Endothelial cell of umbilical vein (primary cell): ENCODE results near the gene TSR3. TPM values are rescaled to one million over a fixed set of nuclear protein-coding genes. Genes with fewer than 3 reads are reported as not detected.

Experiments
- BruUV-seq: library from RNA; stranded (reverse); fragments of 400-500 nt; replicated peaks from 2 replicates; lab custom pipeline; 2021; lab: Mats Ljungman, UMichigan
- CTCF ChIA-PET: fragments of 300-600, 350-600 bp; sonication (Branson Sonifier 250); formaldehyde crosslinking; loops from one replicate; lab custom pipeline; 2021; ENCODE audit warnings: antibody characterized with exemption, inconsistent platforms; lab: Charles Lee
- POLR2A ChIA-PET: fragments of 300-600, 350-600 bp; sonication (Branson Sonifier 250); formaldehyde crosslinking; loops from one replicate; lab custom pipeline; 2021; ENCODE audit warnings: antibody characterized with exemption, inconsistent platforms; lab: Charles Lee
- DNase-seq: peaks from one replicate; pipeline ENCODE4 v3.0.0-alpha.2; 2011; ENCODE audit warnings: low read depth, low spot score
- FAIRE-seq: peaks from 2 replicates; lab custom pipeline; 2011; peaks lifted over from hg19 to GRCh38; lab: Jason Lieb, UNC
- H2AFZ ChIP-seq: 2 replicates; pipeline ENCODE4 v1.6.0; 2012; ENCODE audit warnings: low read depth, low read length, control low read depth, inconsistent platforms
- H3K27ac ChIP-seq: 2 replicates; pipeline ENCODE4 v1.5.1; 2011; ENCODE audit warnings: low read depth, mild to moderate bottlenecking, control low read depth, low read length, moderate library complexity; ENCODE audit not compliant: insufficient read depth
- H3K27me3 ChIP-seq, 2 experiments: 2 replicates each; pipeline versions ENCODE4 v1.6.0 to v1.6.1; 2011; ENCODE audit warnings: low read length in 2 of 2, mixed read lengths in 1 of 2; ENCODE audit not compliant: control insufficient read depth in 2 of 2, insufficient read depth in 2 of 2
- H3K36me3 ChIP-seq, 2 experiments: 2 replicates in 1 of 2; 3 replicates in 1 of 2; pipeline ENCODE4 v1.5.1; 2011; ENCODE audit warnings: low read length in 2 of 2, mild to moderate bottlenecking in 1 of 2, moderate library complexity in 1 of 2; ENCODE audit not compliant: control insufficient read depth in 2 of 2, insufficient read depth in 2 of 2; ENCODE audit errors: extremely low read depth in 1 of 2
- H3K4me1 ChIP-seq: 3 replicates; pipeline ENCODE4 v1.5.1; 2011; ENCODE audit warnings: mild to moderate bottlenecking, low read length; ENCODE audit not compliant: control insufficient read depth, insufficient read depth; ENCODE audit errors: extremely low read depth
- H3K4me2 ChIP-seq: 2 replicates; pipeline ENCODE4 v1.6.1; 2011; ENCODE audit warnings: low read length, control low read depth, mixed read lengths; ENCODE audit not compliant: insufficient read depth
- H3K4me3 ChIP-seq, 3 experiments: fragments of 200-600 bp in 1 of 3; sonication (generic), shearing (Covaris generic) in 1 of 3; replicated peaks in 1 of 3; 2 replicates each; pipeline ENCODE4 v1.5.1; 2011 to 2016; ENCODE audit warnings: control low read depth in 3 of 3, low read length in 3 of 3, mild to moderate bottlenecking in 2 of 3, inconsistent platforms in 1 of 3, low read depth in 1 of 3, moderate library complexity in 1 of 3; ENCODE audit not compliant: insufficient read depth in 1 of 3
- H3K79me2 ChIP-seq: 2 replicates; pipeline ENCODE4 v1.6.0; 2012; ENCODE audit warnings: low read length, inconsistent platforms; ENCODE audit not compliant: control insufficient read depth, insufficient read depth
- H3K9ac ChIP-seq: replicated peaks from 2 replicates; pipeline ENCODE3; 2011; ENCODE audit warnings: low read length, control low read depth; ENCODE audit not compliant: insufficient read depth; ENCODE audit errors: extremely low read depth
- H3K9me1 ChIP-seq: replicated peaks from 3 replicates; pipeline ENCODE4 v1.6.0; 2011; ENCODE audit warnings: mild to moderate bottlenecking, low read length; ENCODE audit not compliant: control insufficient read depth, insufficient read depth; ENCODE audit errors: extremely low read depth
- H3K9me3 ChIP-seq: replicated peaks from 2 replicates; pipeline ENCODE4 v1.5.1; 2012; ENCODE audit warnings: low read length, inconsistent platforms; ENCODE audit not compliant: control insufficient read depth, insufficient read depth
- H4K20me1 ChIP-seq: replicated peaks from 2 replicates; pipeline ENCODE3; 2011; ENCODE audit warnings: mild to moderate bottlenecking, low read length; ENCODE audit not compliant: control insufficient read depth, insufficient read depth; ENCODE audit errors: extremely low read depth
- EZH2 ChIP-seq: IDR thresholded peaks from 2 replicates; pipeline ENCODE4 v1.6.1; 2012; ENCODE audit warnings: borderline replicate concordance, low read depth, mild to moderate bottlenecking, moderate library complexity, low read length, inconsistent platforms; ENCODE audit not compliant: severe bottlenecking
- FOS ChIP-seq: IDR thresholded peaks from 2 replicates; pipeline ENCODE4 v1.6.1; 2011; ENCODE audit warnings: mild to moderate bottlenecking, low read length, moderate library complexity, borderline replicate concordance; ENCODE audit not compliant: insufficient read depth
- GATA2 ChIP-seq: IDR thresholded peaks from 2 replicates; pipeline ENCODE4 v1.7.0; 2011; ENCODE audit warnings: low read depth, mild to moderate bottlenecking, moderate library complexity, mixed read lengths, low read length; ENCODE audit not compliant: insufficient read length, insufficient read depth
- JUN ChIP-seq: IDR thresholded peaks from 2 replicates; pipeline ENCODE4 v1.6.1; 2011; ENCODE audit warnings: borderline replicate concordance, low read depth; ENCODE audit not compliant: insufficient read length, insufficient read depth
- MYC ChIP-seq: IDR thresholded peaks from one replicate; pipeline ENCODE4 v1.6.1; 2011; ENCODE audit warnings: mild to moderate bottlenecking, low read depth, low read length
- POLR2A ChIP-seq: IDR thresholded peaks from 2 replicates; pipeline ENCODE4 v1.6.1; 2012; ENCODE audit warnings: low read depth, mild to moderate bottlenecking, control low read depth, low read length
- POLR2AphosphoS5 ChIP-seq: IDR thresholded peaks from 2 replicates; pipeline ENCODE4 v1.6.1; 2012; ENCODE audit warnings: low read depth, mild to moderate bottlenecking, control low read depth, low read length, moderate library complexity; ENCODE audit not compliant: insufficient read depth
- dilution Hi-C: fragments of 300-500 bp; cut with MboI; formaldehyde crosslinking; loops from one replicate; pipeline ENCODE4 v1.15.0; 2019; ENCODE audit warnings: low sequenced_read_pairs; ENCODE audit not compliant: extremely low pct_ligation_motif_present
- intact Hi-C: fragments of 100-400 bp; cut with micrococcal nuclease; formaldehyde crosslinking; loops from one replicate; pipeline ENCODE4 v1.10.0; 2022
- polyA plus RNA-seq, 4 experiments: library from polyadenylated mRNA; depleted of rRNA in 3 of 4; stranded (reverse) in 3 of 4; unstranded in 1 of 4; fragments of >200 nt; gene quantifications; 2 replicates each; pipeline versions ENCODE4 v1.2.1 to v1.2.3, GENCODE V29; 2011 to 2012; ENCODE audit warnings: missing spikeins in 1 of 4
- total RNA-seq: library from RNA; stranded (reverse); gene quantifications from 2 replicates; pipeline ENCODE4 v1.2.3, GENCODE V29; 2021
- TF ChIP-seq, protein P1 (sequence below): IDR thresholded peaks from 2 replicates; pipeline ENCODE4 v1.6.1; 2011; ENCODE audit not compliant: insufficient read depth, insufficient read length
- TF ChIP-seq, protein P2 (sequence below), 2 donors: IDR thresholded peaks; 1 replicate in 1 of 2; 2 replicates in 1 of 2; pipeline ENCODE4 v1.5.1; 2011; ENCODE audit warnings: low read length in 2 of 2, mild to moderate bottlenecking in 2 of 2, moderate library complexity in 2 of 2, control low read depth in 1 of 2, inconsistent platforms in 1 of 2, low read depth in 1 of 2; ENCODE audit not compliant: insufficient read depth in 1 of 2; ENCODE audit errors: extremely low read depth in 1 of 2

The TSR3 gene
- total and polyA plus RNA-seq, 2 donors (not counting 3 experiments of a cell fraction or from before 2014, with no cell fraction given) = 65.4 to 82.7 TPM

- Histone ChIP-seq H3K9me3 (no peaks in the 10 kb centered on the region), H3K27me3 (no peaks in the 10 kb centered on the region), H3K4me3 (no peak overlapping the region), H2AFZ (no peak overlapping the region), H3K9me1 (no peaks in the 10 kb centered on the region), H4K20me1 (no peaks in the 10 kb centered on the region), H3K4me1 (no peaks in the 10 kb centered on the region), H3K79me2 (no peaks in the 10 kb centered on the region), H3K9ac (no peak overlapping the region), H3K4me2 (no peak overlapping the region), H3K27ac (no peak overlapping the region), H3K36me3 (no peaks in the 10 kb centered on the region)
- POLR2A ChIA-PET = no interaction called here
- TF ChIP-seq, protein P1, sequence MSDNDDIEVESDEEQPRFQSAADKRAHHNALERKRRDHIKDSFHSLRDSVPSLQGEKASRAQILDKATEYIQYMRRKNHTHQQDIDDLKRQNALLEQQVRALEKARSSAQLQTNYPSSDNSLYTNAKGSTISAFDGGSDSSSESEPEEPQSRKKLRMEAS = no peak
- TF ChIP-seq JUN (no peak), EZH2 (no peak), FOS (no peak), MYC (no peak), GATA2 (no peak), POLR2A (no peak), POLR2AphosphoS5 (no peak)
- TF ChIP-seq, protein P2, sequence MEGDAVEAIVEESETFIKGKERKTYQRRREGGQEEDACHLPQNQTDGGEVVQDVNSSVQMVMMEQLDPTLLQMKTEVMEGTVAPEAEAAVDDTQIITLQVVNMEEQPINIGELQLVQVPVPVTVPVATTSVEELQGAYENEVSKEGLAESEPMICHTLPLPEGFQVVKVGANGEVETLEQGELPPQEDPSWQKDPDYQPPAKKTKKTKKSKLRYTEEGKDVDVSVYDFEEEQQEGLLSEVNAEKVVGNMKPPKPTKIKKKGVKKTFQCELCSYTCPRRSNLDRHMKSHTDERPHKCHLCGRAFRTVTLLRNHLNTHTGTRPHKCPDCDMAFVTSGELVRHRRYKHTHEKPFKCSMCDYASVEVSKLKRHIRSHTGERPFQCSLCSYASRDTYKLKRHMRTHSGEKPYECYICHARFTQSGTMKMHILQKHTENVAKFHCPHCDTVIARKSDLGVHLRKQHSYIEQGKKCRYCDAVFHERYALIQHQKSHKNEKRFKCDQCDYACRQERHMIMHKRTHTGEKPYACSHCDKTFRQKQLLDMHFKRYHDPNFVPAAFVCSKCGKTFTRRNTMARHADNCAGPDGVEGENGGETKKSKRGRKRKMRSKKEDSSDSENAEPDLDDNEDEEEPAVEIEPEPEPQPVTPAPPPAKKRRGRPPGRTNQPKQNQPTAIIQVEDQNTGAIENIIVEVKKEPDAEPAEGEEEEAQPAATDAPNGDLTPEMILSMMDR (IDR thresholded peaks at IDR 0.05; ENCODE audit: extremely low read depth in 1 of 2, insufficient read depth in 1 of 2, low read depth in 1 of 2, low read length in 2 of 2) = no peak
- BruUV-seq = no TSS peak
- intact Hi-C loops (no loop called here), dilution Hi-C loops (no loop called here)
- CTCF ChIA-PET = no interaction called here
- FAIRE-seq = no peak
- DNase-seq = no peak
These were observed 10.8 kb downstream of the TSR3 start for GRCh38 chr16:1340730-1341494.
